K562 (cell line): Measurements from ENCODE around the gene KATNAL2. TPM values are rescaled to one million over a fixed set of nuclear protein-coding genes. Genes with fewer than 3 reads are reported as not detected.

Experiments
- ATAC-seq: fragments of 200-7000 bp; cut with Tn5 transposase; 3 replicates; pipeline ENCODE4 v1.9.1; 2020; ENCODE audit warnings: moderate library complexity
- BruUV-seq: library from RNA; stranded (reverse); fragments of 400-500 nt; replicated peaks from 2 replicates; lab custom pipeline; 2021; lab: Mats Ljungman, UMichigan
- CTCF ChIA-PET: fragments of 300-600 bp; formaldehyde crosslinking; extraction: SDS; loops from one replicate; lab custom pipeline; 2021; ENCODE audit warnings: low intra/inter-chr PET ratio; lab: Yijun Ruan, JAX
- POLR2A ChIA-PET: fragments of 300-600, 350-650 bp; sonication (Branson Sonifier 250); formaldehyde crosslinking; extraction: SDS; loops from one replicate; lab custom pipeline; 2021; ENCODE audit warnings: antibody characterized with exemption, inconsistent platforms; lab: Yijun Ruan, JAX
- DNase-seq, 4 experiments: peaks; one replicate each; pipeline versions ENCODE4 v3.0.0 to v3.0.0-alpha.2; 2011 to 2018; ENCODE audit warnings: low spot score in 3 of 4, mixed read lengths in 3 of 4; ENCODE audit errors: extremely low read depth in 1 of 4
- FAIRE-seq: peaks from 2 replicates; lab custom pipeline; 2011; peaks lifted over from hg19 to GRCh38; lab: Jason Lieb, UNC
- H2AFZ ChIP-seq: 2 replicates; pipeline ENCODE4 v1.6.0; 2011; ENCODE audit warnings: low read depth, low read length, control low read depth, inconsistent platforms
- H3K27ac ChIP-seq: fragments of 200-600 bp; 3 replicates; pipeline ENCODE4 v1.8.0; 2011; ENCODE audit warnings: low read depth, mild to moderate bottlenecking, control low read depth, inconsistent platforms, low read length, moderate library complexity, mixed read lengths; ENCODE audit errors: extremely low read depth
- H3K27me3 ChIP-seq, 2 experiments: fragments of 300-600 bp in 1 of 2; 2 replicates in 1 of 2; 3 replicates in 1 of 2; pipeline versions ENCODE4 v1.6.0 to v1.8.0; 2011; ENCODE audit warnings: inconsistent platforms in 2 of 2, low read length in 2 of 2, mild to moderate bottlenecking in 1 of 2, mixed read lengths in 1 of 2, moderate library complexity in 1 of 2; ENCODE audit not compliant: control insufficient read depth in 2 of 2, insufficient read depth in 2 of 2
- H3K36me3 ChIP-seq: fragments of 300-600 bp; 3 replicates; pipeline ENCODE4 v1.8.0; 2011; ENCODE audit warnings: mild to moderate bottlenecking, low read length, inconsistent platforms; ENCODE audit not compliant: control insufficient read depth, insufficient read depth
- H3K4me1 ChIP-seq, 2 experiments: fragments of 200-600 bp in 1 of 2; replicated peaks in 1 of 2; 2 replicates in 1 of 2; 3 replicates in 1 of 2; pipeline versions ENCODE4 v1.5.1 to v1.8.0; 2011; ENCODE audit warnings: inconsistent platforms in 2 of 2, low read length in 2 of 2, mild to moderate bottlenecking in 1 of 2, mixed read lengths in 1 of 2, moderate library complexity in 1 of 2; ENCODE audit not compliant: control insufficient read depth in 2 of 2, insufficient read depth in 2 of 2
- H3K4me2 ChIP-seq: 2 replicates; pipeline ENCODE4 v1.6.1; 2011; ENCODE audit warnings: low read length, control low read depth, inconsistent platforms, mixed read lengths; ENCODE audit not compliant: insufficient read depth
- H3K4me3 ChIP-seq: fragments of 200-600 bp; sonication (generic), shearing (Covaris generic); 2 replicates; pipeline ENCODE4 v1.5.1; 2016; ENCODE audit warnings: control low read depth, inconsistent platforms
- H3K79me2 ChIP-seq: fragments of 200-600 bp; 3 replicates; pipeline ENCODE4 v1.8.0; 2011; ENCODE audit warnings: low read length, inconsistent platforms; ENCODE audit not compliant: control insufficient read depth, insufficient read depth
- H3K9ac ChIP-seq, 2 experiments: 2 replicates each; pipeline versions ENCODE4 v1.6.0 to v1.6.1; 2011; ENCODE audit warnings: low read depth in 2 of 2, low read length in 2 of 2, control low read depth in 1 of 2, inconsistent platforms in 1 of 2, mild to moderate bottlenecking in 1 of 2, mixed read lengths in 1 of 2; ENCODE audit not compliant: insufficient read depth in 1 of 2
- H3K9me1 ChIP-seq: one replicate; pipeline ENCODE4 v1.6.0; 2011; ENCODE audit warnings: inconsistent platforms, mild to moderate bottlenecking, low read length, moderate library complexity; ENCODE audit not compliant: control insufficient read depth, insufficient read depth
- H3K9me3 ChIP-seq: replicated peaks from 2 replicates; pipeline ENCODE4 v1.5.1; 2011; ENCODE audit warnings: low read depth, low read length, inconsistent platforms; ENCODE audit not compliant: control insufficient read depth, insufficient read depth
- H4K20me1 ChIP-seq: replicated peaks from 2 replicates; pipeline ENCODE4 v1.6.1; 2011; ENCODE audit warnings: low read length, inconsistent platforms, mixed read lengths; ENCODE audit not compliant: control insufficient read depth, insufficient read depth
- AFF1 ChIP-seq, 2 experiments: fragments of 450-650 bp; IDR thresholded peaks; 2 replicates each; pipeline ENCODE4 v1.6.1; 2018; ENCODE audit warnings: mild to moderate bottlenecking in 2 of 2, low read depth in 1 of 2; ENCODE audit not compliant: partially characterized antibody in 2 of 2
- ARNT ChIP-seq, 2 experiments: fragments of 450-650 bp; IDR thresholded peaks; 2 replicates each; pipeline ENCODE4 v1.6.1; 2016; ENCODE audit warnings: mild to moderate bottlenecking in 1 of 2
- BRCA1 ChIP-seq, 2 experiments: fragments of 450-650 bp in 1 of 2; sonication (generic) in 1 of 2; formaldehyde crosslinking in 1 of 2; IDR thresholded peaks; 2 replicates each; pipeline versions ENCODE4 v1.5.0 to v1.6.1; 2017 to 2020; ENCODE audit warnings: mild to moderate bottlenecking in 1 of 2, missing genetic modification reagents in 1 of 2
- DACH1 ChIP-seq: fragments of 450-650 bp; IDR thresholded peaks from 2 replicates; pipeline ENCODE4 v1.6.1; 2018; ENCODE audit not compliant: partially characterized antibody
- FOXO4 ChIP-seq: fragments of 450-650 bp; formaldehyde crosslinking; IDR thresholded peaks from 2 replicates; pipeline ENCODE4 v1.4.0; 2020; ENCODE audit warnings: mild to moderate bottlenecking, moderate library complexity
- KDM5B ChIP-seq: fragments of 200-600 bp; sonication (generic); IDR thresholded peaks from 2 replicates; pipeline ENCODE4 v1.6.1; 2012; ENCODE audit warnings: low read depth, mild to moderate bottlenecking, moderate library complexity, low read length, control low read depth, inconsistent platforms; ENCODE audit not compliant: insufficient replicate concordance
- MTA1 ChIP-seq: fragments of 450-650 bp; IDR thresholded peaks from 2 replicates; pipeline ENCODE4 v1.6.1; 2017; ENCODE audit warnings: borderline replicate concordance
- NONO ChIP-seq, 2 experiments: fragments of 200-400 bp in 1 of 2; fragments of 450-650 bp in 1 of 2; formaldehyde crosslinking in 1 of 2; IDR thresholded peaks; 2 replicates each; pipeline ENCODE4 v1.6.1; 2017; ENCODE audit warnings: low read depth in 2 of 2, mild to moderate bottlenecking in 2 of 2, moderate library complexity in 2 of 2, low read length in 1 of 2
- PPARD ChIP-seq: fragments of 250-450 bp; sonication (Bioruptor Pico); IDR thresholded peaks from 2 replicates; pipeline ENCODE4 v1.8.0; 2022; ENCODE audit warnings: inconsistent platforms, mild to moderate bottlenecking, moderate library complexity
- PTBP1 ChIP-seq: fragments of 200-400 bp; formaldehyde crosslinking; IDR thresholded peaks from 2 replicates; pipeline ENCODE4 v1.6.1; 2017; ENCODE audit warnings: low read depth, low read length
- RBM22 ChIP-seq: fragments of 200-400 bp; formaldehyde crosslinking; IDR thresholded peaks from 2 replicates; pipeline ENCODE4 v1.6.1; 2018; ENCODE audit warnings: low read length, low read depth; ENCODE audit not compliant: poor library complexity, severe bottlenecking
- SMC3 ChIP-seq: conservative IDR thresholded peaks from 2 replicates; pipeline ENCODE4 v1.6.1; 2011; ENCODE audit warnings: low read depth, low read length, improper control_type of control experiment; ENCODE audit not compliant: insufficient read depth
- SOX6 ChIP-seq: fragments of 450-650 bp; IDR thresholded peaks from 2 replicates; pipeline ENCODE4 v1.6.1; 2014; ENCODE audit warnings: mild to moderate bottlenecking
- TAL1 ChIP-seq: fragments of 450-650 bp; IDR thresholded peaks from 2 replicates; pipeline ENCODE4 v1.6.1; 2016; ENCODE audit warnings: mild to moderate bottlenecking
- TRIM24 ChIP-seq, 2 experiments: fragments of 450-650 bp; IDR thresholded peaks; 2 replicates each; pipeline ENCODE4 v1.6.1; 2016
- ZBTB5 ChIP-seq: fragments of 450-650 bp; IDR thresholded peaks from 2 replicates; pipeline ENCODE4 v1.6.1; 2017; ENCODE audit warnings: antibody characterized with exemption
- ZC3H4 ChIP-seq: sonication (generic); formaldehyde crosslinking; IDR thresholded peaks from 2 replicates; pipeline ENCODE4 v1.9.0; 2021; ENCODE audit warnings: missing genetic modification reagents, borderline replicate concordance
- WGBS: fragments of 100-300 bp; shearing (Covaris generic); methylation state at CpG from one replicate; pipeline ENCODE4 v1.1.6; 2016; ENCODE audit warnings: low coverage, mixed read lengths; ENCODE audit not compliant: insufficient coverage; ENCODE audit errors: missing lambda C conversion rate; 5-methylcytosine and 5-hydroxymethylcytosine counted together
- in situ Hi-C: fragments of 300-500 bp; cut with MboI; formaldehyde crosslinking; loops from 4 replicates; pipeline ENCODE4 v1.15.0; 2018; ENCODE audit warnings: inconsistent platforms, mixed read lengths
- intact Hi-C: fragments of 100-400 bp; cut with micrococcal nuclease; formaldehyde crosslinking; loops from 2 replicates; pipeline ENCODE4 v1.14.2; 2022
- polyA plus RNA-seq, 8 experiments: library from polyadenylated mRNA; depleted of rRNA in 4 of 8; stranded (reverse) in 5 of 8; unstranded in 3 of 8; fragments of >200 nt; fragmentation: Nextera tagmentation in 2 of 8; fragmentation: Illumina TruSeq in 1 of 8; extraction: Ambion mirVana in 2 of 8; extraction: Trizol in 1 of 8; gene quantifications; 2 replicates each; pipeline versions ENCODE4 v1.2.1 to v1.2.3, GENCODE V29; 2011 to 2014; ENCODE audit warnings: inconsistent platforms in 1 of 8, missing spikeins in 1 of 8
- total RNA-seq, 7 experiments: library from RNA; depleted of rRNA in 6 of 7; stranded (reverse); fragments of >200 nt in 6 of 7; fragmentation: Illumina TruSeq in 2 of 7; extraction: Trizol in 2 of 7; gene quantifications; 2 replicates each; pipeline versions ENCODE4 v1.2.1 to v1.2.3, GENCODE V29; 2011 to 2021; ENCODE audit warnings: low replicate concordance in 1 of 7

Gene KATNAL2
- total and polyA plus RNA-seq, 9 of the 15 experiments (the other 6 are each of a cell fraction or from before 2014, with no cell fraction given) = 0.08 to 1.2 (median 0.48) TPM

GRCh38 chr18:46892842-46893241 is 24.6 kb upstream of the KATNAL2 start:
- POLR2A ChIA-PET = interaction anchor here (1.3 kb wide), 1 partner anchor 8 kb away, joined by 3 read pairs; no protein-coding TSS in a partner anchor
- ATAC-seq = no peak
- H3K79me2 ChIP-seq = peaks cover 82% of the 10 kb centered on the region
- TF ChIP-seq MTA1 (no peak), NONO (IDR thresholded peaks at IDR 0.05; ENCODE audit: low read depth in 2 of 2, low read length in 1 of 2) (no peak), TRIM24 (IDR thresholded peaks at IDR 0.05) (no peak), FOXO4 (CRISPR knock-in tag) (no peak), SMC3 (no peak), KDM5B (no peak), DACH1 (no peak), BRCA1 (IDR thresholded peaks at IDR 0.05) (no peak), BRCA1 (CRISPR knock-in tag; IDR thresholded peaks at IDR 0.05) (no peak), SOX6 (no peak), PPARD (CRISPR knock-in tag) (no peak), PTBP1 (no peak), ZC3H4 (CRISPR knock-in tag) (no peak), ZBTB5 (no peak), TAL1 (no peak), AFF1 (IDR thresholded peaks at IDR 0.05; ENCODE audit: low read depth in 1 of 2, partially characterized antibody in 2 of 2) (no peak), RBM22 (no peak), ARNT (IDR thresholded peaks at IDR 0.05) (no peak)

More at GRCh38 chr18:46892842-46893241, 24.6 kb upstream of the KATNAL2 start:
- Histone ChIP-seq H3K9ac (no peak overlapping the region), H2AFZ (no peak overlapping the region), H3K4me1 (peaks cover 0 to 21% of the 10 kb centered on the region in 2 experiments; a peak in 4 of 5 replicates), H3K27ac (no peak overlapping the region; the same call in 2 of the 3 replicates), H3K27me3 (no peaks in the 10 kb centered on the region), H3K4me3 (no peak overlapping the region), H3K9me3 (peaks cover 14% of the 10 kb centered on the region), H3K9me1 (peaks cover 2% of the 10 kb centered on the region), H3K36me3 (peaks cover 27% of the 10 kb centered on the region), H4K20me1 (no peaks in the 10 kb centered on the region), H3K4me2 (no peak overlapping the region)
- no peak for FAIRE-seq
- intact Hi-C loops = no loop called here
- CTCF ChIA-PET = no interaction called here
- no peak for DNase-seq
- BruUV-seq = no TSS peak
- in situ Hi-C loops = no loop called here
- 43% methylated on average over 1 of the region's 1 CpG for WGBS
